PC-3 (cell line): Measurements from ENCODE around the gene ITGAV. TPM values are rescaled to one million over a fixed set of nuclear protein-coding genes. Genes with fewer than 3 reads are reported as not detected.

Experiments used
- ATAC-seq: fragments of 200-7000 bp; cut with Tn5 transposase; 2 replicates; pipeline ENCODE4 v1.9.1; 2020; ENCODE audit warnings: mild to moderate bottlenecking, moderate library complexity
- BruUV-seq: library from RNA; stranded (reverse); fragments of 400-500 nt; replicated peaks from 2 replicates; lab custom pipeline; 2021; lab: Mats Ljungman, UMichigan
- CTCF ChIA-PET: fragments of 300-600 bp; sonication (Branson Sonifier 250); formaldehyde crosslinking; loops from one replicate; lab custom pipeline; 2022; ENCODE audit warnings: antibody characterized with exemption; lab: Charles Lee
- POLR2A ChIA-PET: fragments of 300-600 bp; sonication (Branson Sonifier 250); formaldehyde crosslinking; loops from one replicate; lab custom pipeline; 2022; ENCODE audit warnings: antibody characterized with exemption; ENCODE audit not compliant: unreplicated experiment; lab: Charles Lee
- DNase-seq: peaks from one replicate; pipeline ENCODE4 v3.0.0-alpha.2; 2015
- H2AFZ ChIP-seq: fragments of 300-600 bp; sonication (generic); 2 replicates; pipeline ENCODE4 v1.6.0; 2016; ENCODE audit warnings: antibody characterized with exemption, low read length
- H3F3A ChIP-seq: fragments of 300-600 bp; sonication (generic); one replicate; pipeline ENCODE4 v1.6.0; 2017; ENCODE audit warnings: antibody characterized with exemption, low read length, control low read depth, mild to moderate bottlenecking; ENCODE audit not compliant: unreplicated experiment
- H3K27ac ChIP-seq: fragments of 300-600 bp; sonication (generic); 2 replicates; pipeline ENCODE4 v1.5.1; 2016; ENCODE audit warnings: mild to moderate bottlenecking, low read length
- H3K27me3 ChIP-seq: fragments of 300-600 bp; sonication (generic); 2 replicates; pipeline ENCODE4 v1.6.1; 2016; ENCODE audit warnings: low read length, mixed read lengths
- H3K36me3 ChIP-seq: fragments of 300-600 bp; sonication (generic); 2 replicates; pipeline ENCODE4 v1.6.1; 2016; ENCODE audit warnings: low read depth, mixed run types, low read length, mixed read lengths
- H3K4me1 ChIP-seq: fragments of 300-600 bp; sonication (generic); 2 replicates; pipeline ENCODE4 v1.5.1; 2016; ENCODE audit warnings: low read length; ENCODE audit not compliant: insufficient read depth
- H3K4me2 ChIP-seq: fragments of 300-600 bp; sonication (generic); 2 replicates; pipeline ENCODE4 v1.6.0; 2016; ENCODE audit warnings: low read length
- H3K4me3 ChIP-seq: fragments of 300-600 bp; sonication (generic); 2 replicates; pipeline ENCODE4 v1.5.1; 2016; ENCODE audit warnings: mild to moderate bottlenecking, low read length, mixed read lengths
- H3K79me2 ChIP-seq: fragments of 300-600 bp; sonication (generic); 2 replicates; pipeline ENCODE4 v1.6.1; 2017; ENCODE audit warnings: low read length, mixed read lengths
- H3K9ac ChIP-seq: fragments of 300-600 bp; sonication (generic); 2 replicates; pipeline ENCODE4 v1.6.0; 2016; ENCODE audit warnings: mild to moderate bottlenecking, low read length
- H3K9me2 ChIP-seq: fragments of 300-600 bp; sonication (generic); replicated peaks from 2 replicates; pipeline ENCODE4 v1.6.1; 2016; ENCODE audit warnings: mixed run types, low read length, mixed read lengths
- H3K9me3 ChIP-seq: fragments of 300-600 bp; sonication (generic); 2 replicates; pipeline ENCODE4 v1.6.1; 2016; ENCODE audit warnings: low read length, mixed read lengths
- H4K20me1 ChIP-seq: fragments of 300-600 bp; sonication (generic); 2 replicates; pipeline ENCODE4 v1.6.1; 2016; ENCODE audit warnings: low read length, mixed read lengths
- EZH2 ChIP-seq: fragments of 300-600 bp; sonication (generic); IDR thresholded peaks from one replicate; pipeline ENCODE4 v1.6.1; 2017; ENCODE audit warnings: antibody characterized with exemption, mild to moderate bottlenecking, low read length; ENCODE audit not compliant: unreplicated experiment
- intact Hi-C: fragments of 100-400 bp; cut with micrococcal nuclease; formaldehyde crosslinking; loops from 2 replicates; pipeline ENCODE4 v1.9.0; 2023
- total RNA-seq: library from RNA; depleted of rRNA; stranded (reverse); fragments of >200 nt; gene quantifications from 2 replicates; pipeline ENCODE4 v1.2.3, GENCODE V29; 2014; rRNA removed
- TF ChIP-seq, protein P1 (sequence below): fragments of 300-600 bp; sonication (generic); conservative IDR thresholded peaks from 2 replicates; pipeline ENCODE4 v1.5.1; 2017; ENCODE audit warnings: antibody characterized with exemption, low read depth, mild to moderate bottlenecking, low read length

Gene ITGAV
- total RNA-seq, 1 experiment from 2014 or later = 23.5 TPM

DNA sequence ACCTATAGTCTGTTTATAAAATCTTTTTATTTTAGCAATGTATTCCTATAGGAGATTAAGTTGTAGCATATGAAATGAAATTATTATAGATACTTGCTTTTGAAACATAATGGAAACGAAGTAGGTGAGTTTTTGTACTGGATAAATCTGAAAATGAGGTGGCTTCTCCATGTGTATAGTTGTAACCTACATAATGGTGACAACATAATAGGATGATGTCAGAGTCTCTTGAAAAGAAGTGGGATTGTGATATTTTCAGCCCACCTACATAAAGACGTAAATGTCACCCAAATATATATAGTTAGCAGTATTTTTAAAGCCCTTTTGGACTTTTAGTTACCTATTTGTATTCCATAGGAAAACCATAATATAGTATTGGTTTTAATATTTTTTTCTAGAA lies 138.8 kb downstream of the ITGAV start:
- TF ChIP-seq EZH2 = no peak
- TF ChIP-seq, protein P1, sequence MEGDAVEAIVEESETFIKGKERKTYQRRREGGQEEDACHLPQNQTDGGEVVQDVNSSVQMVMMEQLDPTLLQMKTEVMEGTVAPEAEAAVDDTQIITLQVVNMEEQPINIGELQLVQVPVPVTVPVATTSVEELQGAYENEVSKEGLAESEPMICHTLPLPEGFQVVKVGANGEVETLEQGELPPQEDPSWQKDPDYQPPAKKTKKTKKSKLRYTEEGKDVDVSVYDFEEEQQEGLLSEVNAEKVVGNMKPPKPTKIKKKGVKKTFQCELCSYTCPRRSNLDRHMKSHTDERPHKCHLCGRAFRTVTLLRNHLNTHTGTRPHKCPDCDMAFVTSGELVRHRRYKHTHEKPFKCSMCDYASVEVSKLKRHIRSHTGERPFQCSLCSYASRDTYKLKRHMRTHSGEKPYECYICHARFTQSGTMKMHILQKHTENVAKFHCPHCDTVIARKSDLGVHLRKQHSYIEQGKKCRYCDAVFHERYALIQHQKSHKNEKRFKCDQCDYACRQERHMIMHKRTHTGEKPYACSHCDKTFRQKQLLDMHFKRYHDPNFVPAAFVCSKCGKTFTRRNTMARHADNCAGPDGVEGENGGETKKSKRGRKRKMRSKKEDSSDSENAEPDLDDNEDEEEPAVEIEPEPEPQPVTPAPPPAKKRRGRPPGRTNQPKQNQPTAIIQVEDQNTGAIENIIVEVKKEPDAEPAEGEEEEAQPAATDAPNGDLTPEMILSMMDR = no peak

More for the DNA sequence above, 138.8 kb downstream of the ITGAV start:
- Histone ChIP-seq H3K4me2 (no peak overlapping the region), H3K27me3 (no peaks in the 10 kb centered on the region), H3K9ac (no peak overlapping the region), H3F3A (no peaks in the 10 kb centered on the region), H3K4me1 (no peaks in the 10 kb centered on the region), H3K27ac (no peak overlapping the region), H3K9me2 (0 out of 2 replicates have a peak, but pooled peaks cover 4% of the 10 kb centered on the region), H4K20me1 (no peaks in the 10 kb centered on the region), H3K4me3 (no peak overlapping the region), H2AFZ (no peak overlapping the region), H3K79me2 (no peaks in the 10 kb centered on the region), H3K36me3 (no peaks in the 10 kb centered on the region), H3K9me3 (no peaks in the 10 kb centered on the region)
- no peak for ATAC-seq
- BruUV-seq = no TSS peak
- no peak for DNase-seq
- ChIA-PET POLR2A (no interaction called here), CTCF (no interaction called here)
- intact Hi-C loops = no loop called here

Other genes starting within 250 kb of the ITGAV start
- gene ZC3H15, start 103.8 kb upstream of the ITGAV start, total RNA-seq = 58.2 and 64.9 TPM in 2 replicates
- gene FAM171B, start 104.0 kb downstream of the ITGAV start, total RNA-seq = 4.0 and 5.5 TPM in 2 replicates